CD1c-positive myeloid dendritic cell (primary cell): ENCODE results near the gene SPDYE2B.
"Not testable (repeated sequence)": the region's sequence is repeated elsewhere in the genome, so short reads cannot be mapped to it uniquely, and the experiment has no call there.

Experiments
- DNase-seq: peaks from one replicate; pipeline ENCODE4 v3.0.0-alpha.2; 2016; ENCODE audit errors: extremely low spot score

Gene SPDYE2B

GRCh38 chr7:102643404-102643803 lies 6.7 kb upstream of the SPDYE2B start:
- not testable (repeated sequence) for DNase-seq

- DNase-seq, result not testable (repeated sequence)
Observed at GRCh38 chr7:102647813-102648212, 2.3 kb upstream of the SPDYE2B start.

GRCh38 chr7:102664765-102665164 lies 14.6 kb downstream of the SPDYE2B start:
- not testable (repeated sequence) for DNase-seq

- not testable (repeated sequence) for DNase-seq
Observed at GRCh38 chr7:102666850-102667249, 16.7 kb downstream of the SPDYE2B start.

GRCh38 chr7:102667523-102667922 lies 17.4 kb downstream of the SPDYE2B start:
- DNase-seq, result not testable (repeated sequence)

- not testable (repeated sequence) for DNase-seq
Observed at GRCh38 chr7:102671166-102671955, 21.2 kb downstream of the SPDYE2B start, which contains the start of gene POLR2J2. Gene POLR2J2, minus strand, starts transcription at chr7:102671663. Its CDS starts 62 bp downstream, at chr7:102671601.

GRCh38 chr7:102671956-102672307 lies 21.8 kb downstream of the SPDYE2B start:
- DNase-seq, result not testable (repeated sequence)

- DNase-seq, result not testable (repeated sequence)
Observed at GRCh38 chr7:102673447-102674067, 23.4 kb downstream of the SPDYE2B start.

GRCh38 chr7:102675545-102675944 lies 25.4 kb downstream of the SPDYE2B start:
- DNase-seq, result not testable (repeated sequence)

GRCh38 chr7:102680780-102681179 lies 30.7 kb downstream of the SPDYE2B start:
- DNase-seq, result not testable (repeated sequence)

GRCh38 chr7:102682560-102682959 lies 32.4 kb downstream of the SPDYE2B start:
- not testable (repeated sequence) for DNase-seq

- not testable (repeated sequence) for DNase-seq
Observed at GRCh38 chr7:102688299-102689036, 38.3 kb downstream of the SPDYE2B start.

GRCh38 chr7:102689436-102690282 lies 39.5 kb downstream of the SPDYE2B start:
- DNase-seq, result not testable (repeated sequence)

- not testable (repeated sequence) for DNase-seq
Observed at GRCh38 chr7:102690602-102691001, 40.5 kb downstream of the SPDYE2B start.

- DNase-seq, result not testable (repeated sequence)
Observed at GRCh38 chr7:102694008-102694407, 43.9 kb downstream of the SPDYE2B start.

GRCh38 chr7:102695033-102695552 lies 45.0 kb downstream of the SPDYE2B start:
- not testable (repeated sequence) for DNase-seq

GRCh38 chr7:102696009-102696408 lies 45.9 kb downstream of the SPDYE2B start:
- DNase-seq, result not testable (repeated sequence)

- not testable (repeated sequence) for DNase-seq
Observed at GRCh38 chr7:102697642-102698512, 47.8 kb downstream of the SPDYE2B start.

- not testable (repeated sequence) for DNase-seq
Observed at GRCh38 chr7:102698962-102699750, 49.0 kb downstream of the SPDYE2B start.
